ENCODE results near the gene HS3ST5. TPM values are rescaled to one million over a fixed set of nuclear protein-coding genes. Genes with fewer than 3 reads are reported as not detected.

Gene HS3ST5
- polyA plus RNA-seq, 1 donor (not counting 4 experiments of a cell fraction or from before 2014, with no cell fraction given): not detected

DNA sequence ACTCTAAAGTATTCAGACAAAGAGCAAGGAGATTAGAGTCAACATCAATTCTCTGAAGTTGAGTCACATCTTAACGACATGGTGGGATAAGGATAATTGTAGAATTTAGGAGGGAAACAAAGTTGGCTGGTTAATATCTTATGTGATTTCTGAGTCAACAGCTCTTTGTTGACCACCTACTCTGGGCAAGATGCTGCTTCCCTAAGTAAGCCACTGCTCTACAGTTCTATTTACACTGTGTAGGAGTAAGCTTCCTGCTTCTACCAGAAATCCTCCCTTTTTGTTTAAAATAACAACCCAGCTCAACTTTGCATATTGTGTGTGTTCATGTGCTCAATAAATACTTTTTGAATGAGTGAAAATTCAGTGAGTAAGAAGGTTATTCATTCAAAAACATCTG lies 3.1 kb downstream of the HS3ST5 start:
- no peak for FAIRE-seq
- H3K4me1 ChIP-seq (ENCODE audit: control insufficient read depth, extremely low read depth, insufficient read depth, low read length): no peaks in the 10 kb centered on the region
- H3K9ac ChIP-seq (ENCODE audit: control insufficient read depth, extremely low read depth, insufficient read depth, low read length): no peak overlapping the region
- H3K4me2 ChIP-seq (ENCODE audit: control insufficient read depth, extremely low read depth, insufficient read depth, low read depth, low read length): no peak overlapping the region
- dilution Hi-C loops (cut with MboI; ENCODE audit: extremely low pct_ligation_motif_present, low sequenced_read_pairs): no loop called here
- H3K9me3 ChIP-seq (ENCODE audit: control insufficient read depth, low read depth, low read length): no peaks in the 10 kb centered on the region
- H2AFZ ChIP-seq (ENCODE audit: control insufficient read depth, low read length): no peak overlapping the region
- H3K27ac ChIP-seq (ENCODE audit: control insufficient read depth, insufficient read depth, low read length): no peak overlapping the region
- no peaks in the 10 kb centered on the region for H3K36me3 ChIP-seq (ENCODE audit: control insufficient read depth in 2 of 2, extremely low read depth in 1 of 2, insufficient read depth in 2 of 2, low read length in 2 of 2)
- DNase-seq (ENCODE audit: low read depth, low spot score): no peak
- peaks cover 35% of the 10 kb centered on the region for H3K27me3 ChIP-seq (ENCODE audit: control insufficient read depth, extremely low read depth, insufficient read depth, low read length)
- H3K4me3 ChIP-seq (ENCODE audit: control insufficient read depth in 2 of 3, extremely low read depth in 1 of 3, insufficient read depth in 2 of 3, low read depth in 1 of 3, low read length in 3 of 3): no peak overlapping the region
- no peaks in the 10 kb centered on the region for H3K79me2 ChIP-seq (ENCODE audit: control insufficient read depth, insufficient read depth, low read length)
- TF ChIP-seq CTCF (optimal IDR thresholded peaks at IDR 0.05 in 1 of 3, IDR thresholded peaks at IDR 0.05 in 1 of 3, conservative IDR thresholded peaks at IDR 0.05 in 1 of 3; ENCODE audit: extremely low read depth in 1 of 3, insufficient read depth in 2 of 3, low read length in 3 of 3): no peak
- TF ChIP-seq EZH2 (IDR thresholded peaks at IDR 0.05; ENCODE audit: low read length): no peak
- H3K9me1 ChIP-seq (ENCODE audit: control insufficient read depth, extremely low read depth, insufficient read depth, low read length): no peaks in the 10 kb centered on the region
- H4K20me1 ChIP-seq (ENCODE audit: control insufficient read depth, extremely low read depth, insufficient read depth, low read length): no peaks in the 10 kb centered on the region

DNA sequence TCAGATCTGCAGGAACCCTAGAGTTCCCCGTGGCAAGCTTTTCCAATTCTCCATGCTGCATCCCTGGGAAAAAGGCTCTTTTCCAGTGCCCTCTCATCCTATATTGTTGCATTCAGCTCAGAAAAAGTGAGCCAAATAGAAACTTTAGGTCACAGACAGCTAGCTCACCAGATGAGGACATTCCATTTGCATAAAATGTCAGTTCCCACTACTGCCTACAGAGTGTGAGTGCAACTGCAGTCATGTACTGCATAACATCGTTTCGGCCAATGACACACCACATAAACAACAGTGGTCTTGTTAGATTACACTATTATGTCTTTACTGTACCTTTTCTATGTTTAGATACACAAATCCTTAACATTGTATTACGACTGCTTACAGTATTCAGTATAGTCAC lies 8.6 kb downstream of the HS3ST5 start:
- Histone ChIP-seq H3K79me2 (ENCODE audit: control insufficient read depth, insufficient read depth, low read length) (no peaks in the 10 kb centered on the region), H3K9ac (ENCODE audit: control insufficient read depth, extremely low read depth, insufficient read depth, low read length) (no peak overlapping the region), H3K4me3 (ENCODE audit: control insufficient read depth in 2 of 3, extremely low read depth in 1 of 3, insufficient read depth in 2 of 3, low read depth in 1 of 3, low read length in 3 of 3) (no peak overlapping the region), H2AFZ (ENCODE audit: control insufficient read depth, low read length) (no peak overlapping the region), H3K27ac (ENCODE audit: control insufficient read depth, insufficient read depth, low read length) (no peak overlapping the region), H3K27me3 (ENCODE audit: control insufficient read depth, extremely low read depth, insufficient read depth, low read length) (no peaks in the 10 kb centered on the region), H3K36me3 (ENCODE audit: control insufficient read depth in 2 of 2, extremely low read depth in 1 of 2, insufficient read depth in 2 of 2, low read length in 2 of 2) (no peaks in the 10 kb centered on the region), H4K20me1 (ENCODE audit: control insufficient read depth, extremely low read depth, insufficient read depth, low read length) (no peaks in the 10 kb centered on the region), H3K4me2 (ENCODE audit: control insufficient read depth, extremely low read depth, insufficient read depth, low read depth, low read length) (no peak overlapping the region), H3K9me3 (ENCODE audit: control insufficient read depth, low read depth, low read length) (no peaks in the 10 kb centered on the region), H3K4me1 (ENCODE audit: control insufficient read depth, extremely low read depth, insufficient read depth, low read length) (no peaks in the 10 kb centered on the region), H3K9me1 (ENCODE audit: control insufficient read depth, extremely low read depth, insufficient read depth, low read length) (no peaks in the 10 kb centered on the region)
- DNase-seq (ENCODE audit: low read depth, low spot score) (no peak), FAIRE-seq (no peak)
- TF ChIP-seq CTCF (optimal IDR thresholded peaks at IDR 0.05 in 1 of 3, IDR thresholded peaks at IDR 0.05 in 1 of 3, conservative IDR thresholded peaks at IDR 0.05 in 1 of 3; ENCODE audit: extremely low read depth in 1 of 3, insufficient read depth in 2 of 3, low read length in 3 of 3): no peak
- no peak for TF ChIP-seq EZH2 (IDR thresholded peaks at IDR 0.05; ENCODE audit: low read length)
- dilution Hi-C loops (cut with MboI; ENCODE audit: extremely low pct_ligation_motif_present, low sequenced_read_pairs): no loop called here
